PC-3 (cell line): Measurements from ENCODE around the gene SCFD1.

Source experiments
- EZH2phosphoT487 ChIP-seq: fragments of 300-600 bp; sonication (generic); IDR thresholded peaks from 2 replicates; pipeline ENCODE4 v1.6.1; 2018; ENCODE audit warnings: mild to moderate bottlenecking, antibody characterized with exemption, low read length, borderline replicate concordance
- TF ChIP-seq, protein P1 (sequence below): fragments of 300-600 bp; sonication (generic); conservative IDR thresholded peaks from 2 replicates; pipeline ENCODE4 v1.5.1; 2017; ENCODE audit warnings: antibody characterized with exemption, low read depth, mild to moderate bottlenecking, low read length

DNA sequence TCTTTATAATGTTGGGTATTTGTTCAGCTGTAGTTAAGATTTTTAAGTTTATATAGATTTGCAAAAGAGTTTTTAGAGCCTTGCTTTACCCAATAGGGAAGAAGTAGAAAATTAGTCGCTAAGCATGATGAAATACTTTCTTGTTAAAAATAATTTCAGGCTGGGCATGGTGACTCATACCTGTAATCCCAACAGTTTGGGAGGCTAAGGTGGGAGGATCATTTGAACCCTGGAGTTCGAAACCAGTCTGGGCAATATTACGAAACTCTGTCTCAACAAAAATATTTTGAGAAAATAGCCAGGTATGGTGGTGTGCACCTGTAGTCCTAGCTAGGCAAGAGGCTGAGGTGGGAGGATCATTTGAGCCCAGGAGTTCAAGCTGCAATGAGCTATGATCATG lies 18.7 kb upstream of the SCFD1 start:
- TF ChIP-seq, protein P1, sequence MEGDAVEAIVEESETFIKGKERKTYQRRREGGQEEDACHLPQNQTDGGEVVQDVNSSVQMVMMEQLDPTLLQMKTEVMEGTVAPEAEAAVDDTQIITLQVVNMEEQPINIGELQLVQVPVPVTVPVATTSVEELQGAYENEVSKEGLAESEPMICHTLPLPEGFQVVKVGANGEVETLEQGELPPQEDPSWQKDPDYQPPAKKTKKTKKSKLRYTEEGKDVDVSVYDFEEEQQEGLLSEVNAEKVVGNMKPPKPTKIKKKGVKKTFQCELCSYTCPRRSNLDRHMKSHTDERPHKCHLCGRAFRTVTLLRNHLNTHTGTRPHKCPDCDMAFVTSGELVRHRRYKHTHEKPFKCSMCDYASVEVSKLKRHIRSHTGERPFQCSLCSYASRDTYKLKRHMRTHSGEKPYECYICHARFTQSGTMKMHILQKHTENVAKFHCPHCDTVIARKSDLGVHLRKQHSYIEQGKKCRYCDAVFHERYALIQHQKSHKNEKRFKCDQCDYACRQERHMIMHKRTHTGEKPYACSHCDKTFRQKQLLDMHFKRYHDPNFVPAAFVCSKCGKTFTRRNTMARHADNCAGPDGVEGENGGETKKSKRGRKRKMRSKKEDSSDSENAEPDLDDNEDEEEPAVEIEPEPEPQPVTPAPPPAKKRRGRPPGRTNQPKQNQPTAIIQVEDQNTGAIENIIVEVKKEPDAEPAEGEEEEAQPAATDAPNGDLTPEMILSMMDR, result no peak
- no peak for TF ChIP-seq EZH2phosphoT487
